ENCODE measurements around the gene KCNJ5.

DNA sequence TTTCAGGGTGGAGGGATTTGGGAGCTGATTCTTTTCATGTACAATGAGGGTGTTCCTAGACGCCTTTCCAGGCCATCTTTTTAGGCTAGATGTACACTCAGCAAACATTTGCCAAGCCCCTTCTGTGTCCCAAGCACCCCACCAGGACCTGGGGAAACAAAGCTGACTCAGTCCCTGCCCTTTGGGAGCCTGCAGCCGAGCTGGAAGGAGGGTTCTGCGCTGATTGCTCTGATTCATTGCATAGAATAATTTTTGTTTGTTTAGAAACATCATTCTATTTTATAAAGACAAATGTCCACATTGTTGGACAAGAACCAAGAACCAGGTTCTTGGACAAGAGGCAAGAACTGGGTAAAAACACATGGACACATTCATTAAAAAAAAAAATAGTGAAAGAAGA is 34.8 kb downstream of the KCNJ5 start:
- TF ChIP-seq ZNF274 (IDR thresholded peaks at IDR 0.05; ENCODE audit: low read depth, low read length) (no peak), YY1 (IDR thresholded peaks at IDR 0.05; ENCODE audit: insufficient read depth, insufficient read length) (no peak), SUZ12 (IDR thresholded peaks at IDR 0.05; ENCODE audit: extremely low read depth, insufficient read depth, insufficient read length) (no peak)

Measured in NT2/D1 (cell line).